ENCODE measurements around the gene UTP20. TPM values are rescaled to one million over a fixed set of nuclear protein-coding genes. Genes with fewer than 3 reads are reported as not detected.

Gene UTP20
- total RNA-seq, 6 experiments from 2014 or later: 4.6 to 8.5 (median 6.5) TPM

GRCh38 chr12:101287357-101287756, 7.5 kb downstream of the UTP20 start:
- ATAC-seq: no peak

GRCh38 chr12:101297661-101298060, 17.8 kb downstream of the UTP20 start:
- Histone ChIP-seq H3K4me1 (no peaks in the 10 kb centered on the region), H3K27me3 (no peaks in the 10 kb centered on the region), H3K9me3 (no peaks in the 10 kb centered on the region), H3K27ac (no peak overlapping the region), H3K36me3 (peaks cover 0 to 75% (median 11%) of the 10 kb centered on the region in 4 donors), H3K4me3 (no peak overlapping the region)
- DNase-seq (no peak), ATAC-seq (no peak)
- TF ChIP-seq POLR2A (IDR thresholded peaks at IDR 0.05) (no peak), CTCF (IDR thresholded peaks at IDR 0.05) (no peak)
- intact Hi-C loops (cut with DNase I): no loop called here
- WGBS (ENCODE audit: insufficient coverage, low coverage, low lambda C conversion rate, missing lambda C conversion rate): 77% methylated on average over 3 of the region's 4 CpGs

More at GRCh38 chr12:101287357-101287756, 7.5 kb downstream of the UTP20 start:
- Histone ChIP-seq H3K36me3 (peaks cover 0 to 39% (median 6%) of the 10 kb centered on the region in 4 donors), H3K4me3 (no peak overlapping the region), H3K27ac (no peak overlapping the region), H3K4me1 (no peaks in the 10 kb centered on the region), H3K27me3 (no peaks in the 10 kb centered on the region), H3K9me3 (no peaks in the 10 kb centered on the region)
- intact Hi-C loops (cut with DNase I): no loop called here
- WGBS (ENCODE audit: insufficient coverage, low coverage, low lambda C conversion rate, missing lambda C conversion rate): 71% methylated on average over 2 of the region's 3 CpGs
- DNase-seq: no peak
- no peak for TF ChIP-seq POLR2A (IDR thresholded peaks at IDR 0.05)
- TF ChIP-seq CTCF (IDR thresholded peaks at IDR 0.05): no peak

- Histone ChIP-seq H3K9me3 (no peaks in the 10 kb centered on the region), H3K4me3 (no peak overlapping the region), H3K27ac (no peak overlapping the region), H3K27me3 (no peaks in the 10 kb centered on the region), H3K36me3 (peaks cover 0 to 75% (median 13%) of the 10 kb centered on the region in 4 donors), H3K4me1 (no peaks in the 10 kb centered on the region)
- intact Hi-C loops (cut with DNase I): no loop called here
- no peak for ATAC-seq
- 85% methylated on average over 2 of the region's 2 CpGs for WGBS (ENCODE audit: insufficient coverage, low coverage, low lambda C conversion rate, missing lambda C conversion rate)
- TF ChIP-seq CTCF (IDR thresholded peaks at IDR 0.05) (no peak), POLR2A (IDR thresholded peaks at IDR 0.05) (no peak)
- no peak for DNase-seq
These were observed 18.5 kb downstream of the UTP20 start for GRCh38 chr12:101298426-101298825.

DNA sequence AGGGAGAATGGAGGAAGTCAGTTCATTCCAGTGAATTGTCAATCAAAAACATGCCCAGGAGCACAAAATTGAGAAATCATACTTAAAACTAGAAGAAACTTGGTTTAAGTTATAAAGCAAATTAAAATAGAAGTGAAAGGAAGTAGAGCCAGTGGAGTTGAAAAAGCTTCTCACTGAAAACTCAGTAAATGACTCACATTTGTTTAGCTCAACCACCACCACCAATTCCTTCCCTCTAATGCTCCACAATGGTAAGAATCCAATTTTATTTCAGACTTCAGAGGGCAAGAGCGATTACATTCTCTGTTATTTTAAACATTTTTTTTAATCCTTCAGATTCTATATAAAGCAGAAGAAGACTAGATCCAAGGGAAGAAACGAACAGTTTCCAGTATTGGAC, 19.4 kb downstream of the UTP20 start:
- intact Hi-C loops (cut with DNase I): no loop called here
- 90% methylated on average over 2 of the region's 2 CpGs for WGBS (ENCODE audit: insufficient coverage, low coverage, low lambda C conversion rate, missing lambda C conversion rate)
- Histone ChIP-seq H3K27ac (no peak overlapping the region), H3K36me3 (peaks cover 0 to 69% (median 13%) of the 10 kb centered on the region in 4 donors), H3K27me3 (no peaks in the 10 kb centered on the region), H3K4me1 (no peaks in the 10 kb centered on the region), H3K4me3 (no peak overlapping the region), H3K9me3 (no peaks in the 10 kb centered on the region)
- no peak for DNase-seq
- no peak for ATAC-seq
- TF ChIP-seq POLR2A (IDR thresholded peaks at IDR 0.05) (no peak), CTCF (IDR thresholded peaks at IDR 0.05) (no peak)

- Histone ChIP-seq H3K36me3 (peaks cover 0 to 63% (median 14%) of the 10 kb centered on the region in 4 donors), H3K27ac (no peak overlapping the region), H3K9me3 (no peaks in the 10 kb centered on the region), H3K27me3 (no peaks in the 10 kb centered on the region), H3K4me1 (no peaks in the 10 kb centered on the region), H3K4me3 (no peak overlapping the region)
- ATAC-seq (no peak), DNase-seq (no peak)
- WGBS (ENCODE audit: insufficient coverage, low coverage, low lambda C conversion rate, missing lambda C conversion rate): 89% methylated on average over 2 of the region's 3 CpGs
- TF ChIP-seq CTCF (IDR thresholded peaks at IDR 0.05): no peak
- TF ChIP-seq POLR2A (IDR thresholded peaks at IDR 0.05): no peak
- intact Hi-C loops (cut with DNase I): no loop called here
These were observed 20.0 kb downstream of the UTP20 start for GRCh38 chr12:101299931-101300330.
